Progenitor cell of endocrine pancreas (in vitro differentiated cells): ENCODE measurements around the gene PGPEP1. TPM values are rescaled to one million over a fixed set of nuclear protein-coding genes. Genes with fewer than 3 reads are reported as not detected.

ENCODE experiments used
- DNase-seq: peaks from one replicate; pipeline ENCODE4 v3.0.0; 2021; ENCODE audit warnings: low spot score; ENCODE audit not compliant: unreplicated experiment
- H3K27ac Mint-ChIP-seq: 2 replicates; pipeline ENCODE4 v1.8.0; 2021; ENCODE audit warnings: mild to moderate bottlenecking, moderate library complexity, mixed read lengths
- H3K27me3 Mint-ChIP-seq: 2 replicates; pipeline ENCODE4 v1.8.0; 2021; ENCODE audit warnings: mixed read lengths
- H3K36me3 Mint-ChIP-seq: 2 replicates; pipeline ENCODE4 v1.8.0; 2022; ENCODE audit warnings: mixed read lengths; ENCODE audit not compliant: insufficient read depth
- H3K4me1 Mint-ChIP-seq: 2 replicates; pipeline ENCODE4 v1.8.0; 2021; ENCODE audit warnings: low read depth, mixed read lengths
- H3K4me3 Mint-ChIP-seq: 2 replicates; pipeline ENCODE4 v1.8.0; 2021; ENCODE audit warnings: low read depth, mild to moderate bottlenecking, moderate library complexity, mixed read lengths
- H3K9me3 Mint-ChIP-seq: 2 replicates; pipeline ENCODE4 v1.8.0; 2021; ENCODE audit warnings: low read depth, mixed read lengths
- total RNA-seq: library from RNA; stranded (reverse); gene quantifications from 2 replicates; pipeline ENCODE4 v1.2.1, GENCODE V29; 2021
- TF ChIP-seq, protein P1 (sequence below): fragments of 200-600 bp; sonication (generic); IDR thresholded peaks from one replicate; pipeline ENCODE4 v1.5.0; 2021; ENCODE audit warnings: antibody characterized with exemption, mild to moderate bottlenecking; ENCODE audit not compliant: unreplicated experiment

PGPEP1 gene
- total RNA-seq, 1 donor from 2014 or later, result 51.3 TPM

- H3K36me3 Mint-ChIP-seq, result peaks cover 9% of the 10 kb centered on the region
- no peaks in the 10 kb centered on the region for H3K9me3 Mint-ChIP-seq
- peaks cover 10% of the 10 kb centered on the region for H3K4me1 Mint-ChIP-seq
- no peak overlapping the region for H3K4me3 Mint-ChIP-seq
- DNase-seq, result no peak
- H3K27ac Mint-ChIP-seq, result no peak overlapping the region
- H3K27me3 Mint-ChIP-seq, result no peaks in the 10 kb centered on the region
- TF ChIP-seq, protein P1, sequence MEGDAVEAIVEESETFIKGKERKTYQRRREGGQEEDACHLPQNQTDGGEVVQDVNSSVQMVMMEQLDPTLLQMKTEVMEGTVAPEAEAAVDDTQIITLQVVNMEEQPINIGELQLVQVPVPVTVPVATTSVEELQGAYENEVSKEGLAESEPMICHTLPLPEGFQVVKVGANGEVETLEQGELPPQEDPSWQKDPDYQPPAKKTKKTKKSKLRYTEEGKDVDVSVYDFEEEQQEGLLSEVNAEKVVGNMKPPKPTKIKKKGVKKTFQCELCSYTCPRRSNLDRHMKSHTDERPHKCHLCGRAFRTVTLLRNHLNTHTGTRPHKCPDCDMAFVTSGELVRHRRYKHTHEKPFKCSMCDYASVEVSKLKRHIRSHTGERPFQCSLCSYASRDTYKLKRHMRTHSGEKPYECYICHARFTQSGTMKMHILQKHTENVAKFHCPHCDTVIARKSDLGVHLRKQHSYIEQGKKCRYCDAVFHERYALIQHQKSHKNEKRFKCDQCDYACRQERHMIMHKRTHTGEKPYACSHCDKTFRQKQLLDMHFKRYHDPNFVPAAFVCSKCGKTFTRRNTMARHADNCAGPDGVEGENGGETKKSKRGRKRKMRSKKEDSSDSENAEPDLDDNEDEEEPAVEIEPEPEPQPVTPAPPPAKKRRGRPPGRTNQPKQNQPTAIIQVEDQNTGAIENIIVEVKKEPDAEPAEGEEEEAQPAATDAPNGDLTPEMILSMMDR, result no peak
Measured at GRCh38 chr19:18308948-18309325, 31.5 kb upstream of the PGPEP1 start.

DNA sequence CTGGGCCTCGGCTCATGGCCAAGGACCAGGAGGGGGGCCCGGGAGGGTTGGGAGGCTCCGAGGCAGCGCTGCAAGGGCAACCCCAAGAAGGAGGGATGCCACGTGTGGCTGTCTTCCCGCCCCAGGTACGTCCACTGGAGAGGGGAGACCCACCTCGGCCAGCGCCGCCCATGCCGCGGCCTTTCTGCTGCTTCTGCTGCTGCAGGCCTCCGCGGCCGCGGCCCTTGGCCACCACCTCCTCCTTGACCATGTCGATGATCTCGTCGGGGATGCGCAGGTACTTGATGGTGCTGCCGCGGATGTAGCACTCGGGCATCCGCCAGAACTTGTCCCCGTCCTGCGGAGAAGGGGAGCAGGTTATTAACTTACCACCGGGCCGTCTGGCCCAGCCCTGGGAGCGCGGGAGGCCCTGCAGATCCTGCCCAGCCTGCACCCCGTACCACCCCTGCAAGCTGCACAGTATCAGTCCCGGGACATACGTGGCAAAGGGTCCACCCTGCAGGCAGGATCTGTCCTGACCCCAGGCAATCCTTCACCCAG lies 30.8 kb upstream of the PGPEP1 start:
- Mint-ChIP-seq H3K4me3 (no peak overlapping the region), H3K27ac (no peak overlapping the region), H3K9me3 (no peaks in the 10 kb centered on the region), H3K4me1 (peaks cover 5% of the 10 kb centered on the region), H3K36me3 (peaks cover 12% of the 10 kb centered on the region), H3K27me3 (no peaks in the 10 kb centered on the region)
- DNase-seq, result no peak
- TF ChIP-seq, protein P1, result no peak

- H3K4me3 Mint-ChIP-seq, result no peak overlapping the region
- H3K36me3 Mint-ChIP-seq, result peaks cover 12% of the 10 kb centered on the region
- no peak for DNase-seq
- no peaks in the 10 kb centered on the region for H3K27me3 Mint-ChIP-seq
- no peak overlapping the region for H3K27ac Mint-ChIP-seq
- TF ChIP-seq, protein P1, result no peak
- no peaks in the 10 kb centered on the region for H3K4me1 Mint-ChIP-seq
- H3K9me3 Mint-ChIP-seq, result no peaks in the 10 kb centered on the region
Measured at GRCh38 chr19:18310118-18310909, 30.1 kb upstream of the PGPEP1 start.

DNA sequence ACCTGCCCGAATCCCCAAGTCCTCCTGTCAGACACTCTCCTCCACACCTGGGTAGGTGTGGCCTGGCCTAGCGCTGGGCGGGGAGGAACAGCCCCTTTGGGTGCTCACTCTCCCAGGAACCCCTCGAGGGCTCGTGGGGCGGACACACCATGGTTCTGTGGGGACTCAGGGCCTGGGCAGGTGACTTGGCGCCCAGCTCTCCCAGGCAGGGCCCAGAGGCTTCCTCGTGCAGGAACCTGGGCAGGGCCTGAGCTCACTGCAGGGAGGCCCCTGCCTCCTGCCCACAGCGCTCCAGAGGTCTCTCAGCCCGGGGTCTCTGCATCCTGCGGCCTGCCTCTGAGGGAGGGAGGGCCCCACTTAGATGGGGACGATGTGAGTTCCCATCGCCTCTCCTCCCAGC lies 29.4 kb upstream of the PGPEP1 start:
- TF ChIP-seq, protein P1, result no peak
- peaks cover 5% of the 10 kb centered on the region for H3K4me1 Mint-ChIP-seq
- H3K9me3 Mint-ChIP-seq, result no peaks in the 10 kb centered on the region
- no peak overlapping the region for H3K4me3 Mint-ChIP-seq
- H3K27ac Mint-ChIP-seq, result no peak overlapping the region
- no peaks in the 10 kb centered on the region for H3K27me3 Mint-ChIP-seq
- no peak for DNase-seq
- H3K36me3 Mint-ChIP-seq, result peaks cover 12% of the 10 kb centered on the region

DNA sequence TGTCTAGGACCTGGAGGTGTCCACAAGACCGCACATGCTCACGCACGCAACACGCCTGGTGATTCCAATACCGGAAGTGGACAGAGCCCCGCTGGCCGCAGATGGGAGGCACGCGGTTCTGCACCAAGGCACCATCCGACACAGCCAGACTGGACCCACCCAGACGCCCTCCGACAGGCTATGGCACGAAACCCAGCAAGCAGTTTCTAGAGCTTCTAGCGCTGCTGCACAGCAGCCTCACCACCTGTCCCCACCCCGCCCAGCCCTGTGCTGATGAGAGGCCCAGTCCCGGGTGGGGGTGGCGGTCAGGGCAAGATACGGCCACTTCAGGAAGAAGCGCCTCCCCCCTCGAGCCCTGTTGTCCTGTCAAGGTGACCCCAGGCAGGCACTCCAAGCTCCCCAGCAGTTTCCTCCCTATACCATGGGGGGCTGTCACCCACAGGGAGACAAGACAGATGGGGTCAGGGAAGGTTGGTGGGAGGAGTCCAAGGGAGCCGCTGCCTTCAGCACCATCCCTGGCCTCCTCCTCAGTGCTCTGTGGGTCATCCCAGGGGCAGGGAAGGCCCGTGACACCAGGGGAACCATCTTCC lies 28.8 kb upstream of the PGPEP1 start:
- DNase-seq, result no peak
- H3K9me3 Mint-ChIP-seq, result no peaks in the 10 kb centered on the region
- peaks cover 12% of the 10 kb centered on the region for H3K36me3 Mint-ChIP-seq

More for the DNA sequence above, 28.8 kb upstream of the PGPEP1 start:
- TF ChIP-seq, protein P1, result no peak
- Mint-ChIP-seq H3K4me3 (no peak overlapping the region), H3K4me1 (peaks cover 6% of the 10 kb centered on the region), H3K27me3 (no peaks in the 10 kb centered on the region), H3K27ac (no peak overlapping the region)
